Gastrocnemius medialis (tissue), 4 donors: ENCODE results near the gene CHL1.

Source experiments
- POLR2A ChIP-seq, 2 donors: fragments of 450-650 bp; IDR thresholded peaks; one replicate each; pipeline ENCODE4 v1.6.1; 2017; ENCODE audit warnings: antibody characterized with exemption in 2 of 2, mild to moderate bottlenecking in 2 of 2, moderate library complexity in 2 of 2
- TF ChIP-seq, protein P1 (sequence below), 5 experiments: fragments of 450-650 bp in 3 of 5; fragments of 200-600 bp in 2 of 5; sonication (generic) in 2 of 5; IDR thresholded peaks in 4 of 5; conservative IDR thresholded peaks in 1 of 5; 1 replicate in 4 of 5; 2 replicates in 1 of 5; pipeline ENCODE4 v1.5.1; 2016 to 2019; ENCODE audit warnings: antibody characterized with exemption in 5 of 5, mild to moderate bottlenecking in 3 of 5, moderate library complexity in 3 of 5

DNA sequence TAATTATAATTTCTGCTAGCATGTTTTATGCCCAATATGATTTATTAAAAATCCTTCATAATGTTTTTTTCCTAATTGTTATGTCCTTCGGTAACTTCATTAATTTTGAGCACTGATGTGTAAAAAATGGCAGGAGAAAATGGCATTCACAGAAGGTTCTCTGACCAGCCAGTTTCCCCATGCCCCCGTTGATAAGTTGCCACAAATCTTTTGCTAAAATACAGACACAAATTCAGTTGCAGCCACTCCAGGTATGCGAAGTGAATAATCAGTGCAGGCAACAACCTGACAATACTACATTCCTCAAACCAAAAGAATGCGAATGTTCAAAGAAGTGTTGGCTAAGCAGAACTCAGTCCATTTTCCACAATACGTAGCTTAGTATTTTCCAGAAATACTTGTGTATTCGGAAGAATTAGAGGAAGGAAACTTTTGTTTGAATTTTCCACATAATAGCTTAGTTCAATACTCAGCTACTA is 32.7 kb downstream of the CHL1 start:
- no peak for TF ChIP-seq POLR2A (IDR thresholded peaks at IDR 0.05)
- TF ChIP-seq, protein P1, sequence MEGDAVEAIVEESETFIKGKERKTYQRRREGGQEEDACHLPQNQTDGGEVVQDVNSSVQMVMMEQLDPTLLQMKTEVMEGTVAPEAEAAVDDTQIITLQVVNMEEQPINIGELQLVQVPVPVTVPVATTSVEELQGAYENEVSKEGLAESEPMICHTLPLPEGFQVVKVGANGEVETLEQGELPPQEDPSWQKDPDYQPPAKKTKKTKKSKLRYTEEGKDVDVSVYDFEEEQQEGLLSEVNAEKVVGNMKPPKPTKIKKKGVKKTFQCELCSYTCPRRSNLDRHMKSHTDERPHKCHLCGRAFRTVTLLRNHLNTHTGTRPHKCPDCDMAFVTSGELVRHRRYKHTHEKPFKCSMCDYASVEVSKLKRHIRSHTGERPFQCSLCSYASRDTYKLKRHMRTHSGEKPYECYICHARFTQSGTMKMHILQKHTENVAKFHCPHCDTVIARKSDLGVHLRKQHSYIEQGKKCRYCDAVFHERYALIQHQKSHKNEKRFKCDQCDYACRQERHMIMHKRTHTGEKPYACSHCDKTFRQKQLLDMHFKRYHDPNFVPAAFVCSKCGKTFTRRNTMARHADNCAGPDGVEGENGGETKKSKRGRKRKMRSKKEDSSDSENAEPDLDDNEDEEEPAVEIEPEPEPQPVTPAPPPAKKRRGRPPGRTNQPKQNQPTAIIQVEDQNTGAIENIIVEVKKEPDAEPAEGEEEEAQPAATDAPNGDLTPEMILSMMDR (IDR thresholded peaks at IDR 0.05 in 4 of 5, conservative IDR thresholded peaks at IDR 0.05 in 1 of 5) = no peak
